Measurements from ENCODE around the gene ATP1B1. TPM values are rescaled to one million over a fixed set of nuclear protein-coding genes. Genes with fewer than 3 reads are reported as not detected.

ATP1B1 gene
- polyA plus RNA-seq, 1 donor (not counting 4 experiments of a cell fraction or from before 2014, with no cell fraction given), result 30.0 TPM

GRCh38 chr1:169092399-169092798 lies 14.1 kb upstream of the ATP1B1 start:
- Histone ChIP-seq H3K79me2 (ENCODE audit: control insufficient read depth, insufficient read depth, low read length) (no peaks in the 10 kb centered on the region), H3K4me1 (ENCODE audit: control insufficient read depth, extremely low read depth, insufficient read depth, low read length) (peaks cover 10% of the 10 kb centered on the region), H3K36me3 (ENCODE audit: control insufficient read depth in 2 of 2, extremely low read depth in 1 of 2, insufficient read depth in 2 of 2, low read length in 2 of 2) (no peaks in the 10 kb centered on the region), H3K4me3 (ENCODE audit: control insufficient read depth in 2 of 3, extremely low read depth in 1 of 3, insufficient read depth in 2 of 3, low read depth in 1 of 3, low read length in 3 of 3) (no peak overlapping the region), H3K9ac (ENCODE audit: control insufficient read depth, extremely low read depth, insufficient read depth, low read length) (no peak overlapping the region), H3K9me1 (ENCODE audit: control insufficient read depth, extremely low read depth, insufficient read depth, low read length) (no peaks in the 10 kb centered on the region), H2AFZ (ENCODE audit: control insufficient read depth, low read length) (no peak overlapping the region), H3K4me2 (ENCODE audit: control insufficient read depth, extremely low read depth, insufficient read depth, low read depth, low read length) (no peak overlapping the region), H3K27ac (ENCODE audit: control insufficient read depth, insufficient read depth, low read length) (no peak overlapping the region), H3K9me3 (ENCODE audit: control insufficient read depth, low read depth, low read length) (no peaks in the 10 kb centered on the region), H3K27me3 (ENCODE audit: control insufficient read depth, extremely low read depth, insufficient read depth, low read length) (no peaks in the 10 kb centered on the region), H4K20me1 (ENCODE audit: control insufficient read depth, extremely low read depth, insufficient read depth, low read length) (no peaks in the 10 kb centered on the region)
- no peak for TF ChIP-seq EZH2 (IDR thresholded peaks at IDR 0.05; ENCODE audit: low read length)
- no peak for TF ChIP-seq CTCF (optimal IDR thresholded peaks at IDR 0.05 in 1 of 3, IDR thresholded peaks at IDR 0.05 in 1 of 3, conservative IDR thresholded peaks at IDR 0.05 in 1 of 3; ENCODE audit: extremely low read depth in 1 of 3, insufficient read depth in 2 of 3, low read length in 3 of 3)
- dilution Hi-C loops (cut with MboI; ENCODE audit: extremely low pct_ligation_motif_present, low sequenced_read_pairs), result no loop called here
- FAIRE-seq (no peak), DNase-seq (ENCODE audit: low read depth, low spot score) (no peak)

GRCh38 chr1:169094897-169095569 lies 11.5 kb upstream of the ATP1B1 start:
- dilution Hi-C loops (cut with MboI; ENCODE audit: extremely low pct_ligation_motif_present, low sequenced_read_pairs), result no loop called here
- FAIRE-seq, result peak; percentile 52

More at GRCh38 chr1:169094897-169095569, 11.5 kb upstream of the ATP1B1 start:
- Histone ChIP-seq H3K27me3 (ENCODE audit: control insufficient read depth, extremely low read depth, insufficient read depth, low read length) (no peaks in the 10 kb centered on the region), H3K4me1 (ENCODE audit: control insufficient read depth, extremely low read depth, insufficient read depth, low read length) (peaks cover 10% of the 10 kb centered on the region), H3K9ac (ENCODE audit: control insufficient read depth, extremely low read depth, insufficient read depth, low read length) (no peak overlapping the region), H3K36me3 (ENCODE audit: control insufficient read depth in 2 of 2, extremely low read depth in 1 of 2, insufficient read depth in 2 of 2, low read length in 2 of 2) (no peaks in the 10 kb centered on the region), H3K27ac (ENCODE audit: control insufficient read depth, insufficient read depth, low read length) (no peak overlapping the region), H3K4me3 (ENCODE audit: control insufficient read depth in 2 of 3, extremely low read depth in 1 of 3, insufficient read depth in 2 of 3, low read depth in 1 of 3, low read length in 3 of 3) (no peak overlapping the region), H3K4me2 (ENCODE audit: control insufficient read depth, extremely low read depth, insufficient read depth, low read depth, low read length) (peak overlapping the region; percentile 1), H3K9me1 (ENCODE audit: control insufficient read depth, extremely low read depth, insufficient read depth, low read length) (no peaks in the 10 kb centered on the region), H2AFZ (ENCODE audit: control insufficient read depth, low read length) (peak overlapping the region; percentile 15), H4K20me1 (ENCODE audit: control insufficient read depth, extremely low read depth, insufficient read depth, low read length) (no peaks in the 10 kb centered on the region), H3K79me2 (ENCODE audit: control insufficient read depth, insufficient read depth, low read length) (no peaks in the 10 kb centered on the region), H3K9me3 (ENCODE audit: control insufficient read depth, low read depth, low read length) (no peaks in the 10 kb centered on the region)
- TF ChIP-seq CTCF (optimal IDR thresholded peaks at IDR 0.05 in 1 of 3, IDR thresholded peaks at IDR 0.05 in 1 of 3, conservative IDR thresholded peaks at IDR 0.05 in 1 of 3; ENCODE audit: extremely low read depth in 1 of 3, insufficient read depth in 2 of 3, low read length in 3 of 3) (no peak), EZH2 (IDR thresholded peaks at IDR 0.05; ENCODE audit: low read length) (no peak)
- DNase-seq (ENCODE audit: low read depth, low spot score), result no peak
